Colonic mucosa (tissue), 4 donors: ENCODE results near the gene GALNT17. TPM values are rescaled to one million over a fixed set of nuclear protein-coding genes. Genes with fewer than 3 reads are reported as not detected.

Experiments
- DNase-seq: peaks from one replicate; pipeline ENCODE4 v3.0.0-alpha.2; 2020
- H3K27ac ChIP-seq: fragments of 200-600 bp; one replicate; pipeline ENCODE4 v1.8.0; 2021
- H3K27me3 ChIP-seq: fragments of 200-600 bp; one replicate; pipeline ENCODE4 v1.8.0; 2021
- H3K36me3 ChIP-seq: fragments of 200-600 bp; one replicate; pipeline ENCODE4 v1.8.0; 2021
- H3K4me1 ChIP-seq: fragments of 200-600 bp; one replicate; pipeline ENCODE4 v1.8.0; 2021; ENCODE audit warnings: mild to moderate bottlenecking
- H3K4me3 ChIP-seq: fragments of 200-600 bp; one replicate; pipeline ENCODE4 v1.8.0; 2021
- H3K9ac ChIP-seq, 2 donors: one replicate each; pipeline ENCODE4 v1.7.0; 2013; ENCODE audit warnings: control low read depth in 2 of 2, low read depth in 2 of 2, low read length in 2 of 2
- H3K9me3 ChIP-seq: fragments of 200-600 bp; one replicate; pipeline ENCODE4 v1.8.0; 2021
- intact Hi-C: fragments of 100-400 bp; cut with DNase I; formaldehyde crosslinking; loops from one replicate; pipeline ENCODE4 v1.14.1; 2022
- total RNA-seq, 2 donors: library from RNA; stranded (reverse); fragmentation: NEBNext Ultra II Directional in 1 of 2; extraction: Animal tissue kit (Norgen Biotek cat#: 25700) in 1 of 2; gene quantifications; one replicate each; pipeline ENCODE4 v1.2.1, GENCODE V29; 2021
- TF ChIP-seq, protein P1 (sequence below): fragments of 200-600 bp; IDR thresholded peaks from one replicate; pipeline ENCODE4 v1.8.0; 2022; ENCODE audit warnings: antibody characterized with exemption, mild to moderate bottlenecking
- donor health status: healthy.
- donor health status: DM: no; HTN: no; CAD: no.
- donor health status: DM: no; HTN: no; CAD: no.

Gene GALNT17
- total RNA-seq, 2 donors from 2014 or later: 0.37 to 1.3 TPM

DNA sequence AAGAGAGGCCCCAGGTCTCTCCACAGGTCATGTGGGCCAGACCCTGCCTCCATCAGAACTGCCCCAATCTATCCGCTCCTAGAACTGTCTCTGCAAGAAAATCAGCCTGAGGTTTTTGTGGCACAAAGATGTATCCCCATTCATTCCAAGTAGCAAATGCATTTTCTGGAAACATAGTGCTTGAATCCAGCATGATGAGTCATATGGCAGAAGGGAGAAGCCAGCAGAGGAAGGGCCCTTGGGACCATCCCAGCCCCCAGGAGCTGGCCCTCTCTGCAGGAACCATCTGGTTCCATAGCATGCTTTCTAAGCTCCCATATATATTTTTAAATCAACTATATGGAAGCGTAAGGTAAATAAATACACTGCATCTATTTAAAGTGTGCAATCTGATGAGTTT lies 563.2 kb downstream of the GALNT17 start:
- Histone ChIP-seq H3K4me3 (no peak overlapping the region), H3K27me3 (no peaks in the 10 kb centered on the region)

DNA sequence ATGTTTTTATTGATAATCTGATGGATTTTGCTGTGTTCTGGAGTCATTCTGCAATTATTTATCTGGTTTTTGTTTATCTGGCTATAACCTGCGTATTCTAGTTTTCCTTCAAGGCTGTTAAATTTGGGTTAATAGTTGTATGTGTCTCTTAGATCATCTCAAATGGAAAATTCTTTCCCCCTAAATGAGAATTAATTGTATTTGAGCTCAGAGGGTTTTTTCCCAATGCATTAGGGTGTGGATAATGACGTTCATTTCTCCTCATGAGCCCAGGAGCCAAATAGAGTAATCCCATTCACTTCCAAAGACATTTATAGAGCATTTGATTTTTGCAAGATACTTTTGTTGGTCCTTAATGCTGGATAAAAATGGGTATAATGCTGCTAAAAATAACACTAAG lies 564.6 kb downstream of the GALNT17 start:
- Histone ChIP-seq H3K36me3 (no peaks in the 10 kb centered on the region), H3K9ac (no peak overlapping the region), H3K9me3 (no peaks in the 10 kb centered on the region), H3K4me1 (no peaks in the 10 kb centered on the region), H3K4me3 (no peak overlapping the region), H3K27ac (no peak overlapping the region), H3K27me3 (no peaks in the 10 kb centered on the region)
- DNase-seq: no peak
- intact Hi-C loops: no loop called here
- TF ChIP-seq, protein P1, sequence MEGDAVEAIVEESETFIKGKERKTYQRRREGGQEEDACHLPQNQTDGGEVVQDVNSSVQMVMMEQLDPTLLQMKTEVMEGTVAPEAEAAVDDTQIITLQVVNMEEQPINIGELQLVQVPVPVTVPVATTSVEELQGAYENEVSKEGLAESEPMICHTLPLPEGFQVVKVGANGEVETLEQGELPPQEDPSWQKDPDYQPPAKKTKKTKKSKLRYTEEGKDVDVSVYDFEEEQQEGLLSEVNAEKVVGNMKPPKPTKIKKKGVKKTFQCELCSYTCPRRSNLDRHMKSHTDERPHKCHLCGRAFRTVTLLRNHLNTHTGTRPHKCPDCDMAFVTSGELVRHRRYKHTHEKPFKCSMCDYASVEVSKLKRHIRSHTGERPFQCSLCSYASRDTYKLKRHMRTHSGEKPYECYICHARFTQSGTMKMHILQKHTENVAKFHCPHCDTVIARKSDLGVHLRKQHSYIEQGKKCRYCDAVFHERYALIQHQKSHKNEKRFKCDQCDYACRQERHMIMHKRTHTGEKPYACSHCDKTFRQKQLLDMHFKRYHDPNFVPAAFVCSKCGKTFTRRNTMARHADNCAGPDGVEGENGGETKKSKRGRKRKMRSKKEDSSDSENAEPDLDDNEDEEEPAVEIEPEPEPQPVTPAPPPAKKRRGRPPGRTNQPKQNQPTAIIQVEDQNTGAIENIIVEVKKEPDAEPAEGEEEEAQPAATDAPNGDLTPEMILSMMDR: no peak

More for the DNA sequence above, 563.2 kb downstream of the GALNT17 start:
- no peaks in the 10 kb centered on the region for H3K36me3 ChIP-seq
- intact Hi-C loops: no loop called here
- no peak overlapping the region for H3K9ac ChIP-seq
- H3K9me3 ChIP-seq: no peaks in the 10 kb centered on the region
- H3K27ac ChIP-seq: no peak overlapping the region
- no peak for DNase-seq
- TF ChIP-seq, protein P1: no peak
- H3K4me1 ChIP-seq: no peaks in the 10 kb centered on the region

DNA sequence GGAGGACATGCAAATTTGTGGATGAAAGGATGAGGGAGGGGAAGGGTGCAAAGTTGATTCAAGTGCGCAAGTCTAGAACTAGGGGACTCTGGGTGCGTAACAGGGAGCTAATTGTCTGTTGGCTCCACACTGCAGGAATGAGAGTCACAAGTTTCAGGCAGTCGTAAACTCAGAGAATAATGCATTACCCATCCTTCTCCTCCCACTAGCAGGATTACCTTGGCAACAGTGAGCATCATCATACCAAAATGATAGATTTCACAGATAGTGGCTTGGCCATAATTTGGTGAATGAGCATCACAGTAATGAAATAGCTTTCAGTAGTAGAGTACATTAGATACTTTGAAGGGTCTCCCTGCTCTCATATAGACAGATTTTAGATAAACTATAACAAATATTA lies 565.5 kb downstream of the GALNT17 start:
- Histone ChIP-seq H3K27me3 (no peaks in the 10 kb centered on the region), H3K36me3 (no peaks in the 10 kb centered on the region), H3K27ac (no peak overlapping the region), H3K4me3 (no peak overlapping the region), H3K9ac (no peak overlapping the region), H3K9me3 (no peaks in the 10 kb centered on the region), H3K4me1 (no peaks in the 10 kb centered on the region)
- TF ChIP-seq, protein P1: no peak
- intact Hi-C loops: no loop called here
- no peak for DNase-seq

DNA sequence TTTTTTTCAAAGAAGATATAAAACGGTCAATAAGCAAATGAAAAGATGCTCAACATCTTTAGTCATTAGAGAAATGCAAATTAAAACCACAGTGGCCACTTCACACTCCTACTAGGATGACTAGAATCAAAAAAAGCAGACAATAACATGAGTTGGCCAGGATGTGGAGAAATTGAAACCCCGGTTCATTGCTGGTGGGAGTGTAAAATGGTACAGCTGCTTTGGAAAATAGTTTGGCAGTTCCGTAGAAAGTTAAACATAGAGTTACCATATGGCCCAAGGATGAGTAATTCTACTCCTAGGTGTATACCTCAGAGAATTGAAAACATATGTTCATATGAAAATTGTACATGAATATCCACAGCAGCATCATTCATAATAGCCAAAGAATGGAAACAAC lies 573.3 kb downstream of the GALNT17 start:
- intact Hi-C loops: no loop called here
- Histone ChIP-seq H3K27me3 (no peaks in the 10 kb centered on the region), H3K36me3 (no peaks in the 10 kb centered on the region), H3K9me3 (no peaks in the 10 kb centered on the region), H3K4me1 (no peaks in the 10 kb centered on the region), H3K9ac (no peak overlapping the region), H3K4me3 (no peak overlapping the region), H3K27ac (no peak overlapping the region)
- TF ChIP-seq, protein P1: no peak
- DNase-seq: no peak

DNA sequence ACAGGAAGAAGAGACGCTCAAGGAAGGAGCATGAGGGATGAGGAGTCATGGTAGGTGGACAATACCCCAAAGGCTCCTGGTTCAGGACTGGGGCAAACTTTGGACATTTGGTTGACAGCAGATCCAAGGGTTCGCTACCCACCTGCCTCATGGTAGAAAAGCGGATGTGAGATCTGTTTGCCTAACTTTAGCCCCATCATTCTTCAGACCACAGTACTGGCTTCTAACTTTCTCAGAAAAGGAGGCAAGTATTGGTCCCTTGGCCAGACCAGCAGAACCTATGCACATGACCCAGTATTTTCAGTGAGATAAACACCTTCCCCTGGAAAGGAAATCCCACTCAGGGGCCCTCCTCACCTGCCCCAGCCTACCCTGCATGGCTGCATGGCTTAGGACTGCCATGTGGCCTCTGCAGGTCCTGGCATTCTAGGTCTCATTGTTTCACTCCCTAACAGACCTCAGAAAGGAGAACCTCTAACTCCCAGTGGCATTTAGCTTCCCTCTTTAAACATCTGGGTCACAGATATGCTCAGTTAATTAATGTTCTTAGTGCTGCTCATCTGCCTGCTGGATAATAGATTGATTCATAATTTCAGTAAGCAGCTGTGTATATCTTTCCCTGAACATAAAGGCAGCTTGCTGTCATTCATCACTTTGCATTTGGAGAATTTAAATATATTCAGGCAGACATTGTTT lies 574.1 kb downstream of the GALNT17 start:
- H3K36me3 ChIP-seq: no peaks in the 10 kb centered on the region
- no peak overlapping the region for H3K4me3 ChIP-seq
- no peaks in the 10 kb centered on the region for H3K27me3 ChIP-seq
- no peak for DNase-seq
- H3K27ac ChIP-seq: no peak overlapping the region
- H3K4me1 ChIP-seq: no peaks in the 10 kb centered on the region
- intact Hi-C loops: no loop called here
- TF ChIP-seq, protein P1: no peak
- no peaks in the 10 kb centered on the region for H3K9me3 ChIP-seq
- no peak overlapping the region for H3K9ac ChIP-seq
